Astrocyte (in vitro differentiated cells and primary cell): Measurements from ENCODE around the gene ADGRG2.

ENCODE experiments used
- CTCF ChIP-seq: IDR thresholded peaks from 2 replicates; pipeline ENCODE4 v1.5.1; 2011; ENCODE audit warnings: low read depth, mild to moderate bottlenecking, inconsistent platforms, low read length, moderate library complexity; ENCODE audit not compliant: insufficient read depth
- EZH2 ChIP-seq: IDR thresholded peaks from 2 replicates; pipeline ENCODE4 v1.6.1; 2012; ENCODE audit warnings: mild to moderate bottlenecking, low read length, inconsistent platforms; ENCODE audit not compliant: insufficient read depth

GRCh38 chrX:18983666-18984380 lies 138.4 kb downstream of the ADGRG2 start, which contains the start of gene PHKA2:
- TF ChIP-seq EZH2 = no peak
- no peak for TF ChIP-seq CTCF
